ENCODE data around the gene TMEM125.

Gene TMEM125

DNA sequence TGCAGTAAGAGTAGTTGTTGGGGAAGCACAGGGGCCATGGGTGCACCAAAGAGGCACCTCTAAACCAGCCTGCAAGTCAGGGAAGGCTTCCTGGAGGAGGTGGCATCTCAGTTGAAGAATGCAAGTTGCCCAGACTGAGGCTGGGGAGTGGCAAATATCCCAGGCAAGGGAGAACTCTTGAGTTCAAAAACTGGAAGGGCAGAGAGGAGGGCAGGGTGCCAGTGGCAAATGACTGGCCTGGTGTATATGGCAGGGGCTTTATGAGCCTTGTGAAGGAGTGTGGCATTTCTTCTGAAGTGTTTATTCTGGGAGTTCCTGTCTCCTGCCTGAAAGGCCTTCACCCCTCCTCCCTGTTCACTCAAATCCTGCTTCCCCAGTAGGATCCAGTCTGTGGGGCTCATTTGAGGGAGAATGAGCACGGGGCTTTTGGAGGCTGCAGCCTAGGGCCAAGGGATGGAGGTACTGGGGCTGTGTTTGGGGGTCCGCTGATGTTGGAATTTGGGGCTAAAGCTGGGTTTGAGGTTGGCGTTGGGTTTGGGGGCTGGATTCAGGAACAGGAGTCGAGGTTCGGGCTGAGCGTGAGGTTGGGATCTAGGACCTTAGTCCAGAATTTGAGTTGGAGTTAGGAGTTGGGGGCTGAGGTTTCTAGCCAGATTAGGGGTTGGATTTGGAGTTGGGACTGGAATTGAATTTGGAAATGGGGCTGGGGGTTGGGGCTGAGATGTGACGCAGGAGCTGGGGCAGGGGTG, at the start of gene TMEM125:
TSS of gene TMEM125 (plus strand) at position 357 of the 749 bp plus-strand sequence. CDS start 2,740 bp downstream, outside the sequence.
- WGBS (ENCODE audit: insufficient coverage, insufficient read length), result no CpG with 5 or more reads among the region's 7 CpGs
- peak within 1 kb of the TSS; percentile 44; the same call in 1 of the 2 replicates for H3K4me3 ChIP-seq (ENCODE audit: low read length)
- DNase-seq (ENCODE audit: low read depth, low spot score), result no peak
- no peaks in the 10 kb centered on the region for H3K27me3 ChIP-seq (ENCODE audit: control insufficient read depth, insufficient read depth, low read length)
- no peak within 1 kb of the TSS for H3K27ac ChIP-seq (ENCODE audit: low read length)
- peaks cover 5% of the 10 kb centered on the region for H3K4me1 ChIP-seq (ENCODE audit: control insufficient read depth, insufficient read depth, low read length)
- H3K36me3 ChIP-seq (ENCODE audit: control insufficient read depth, insufficient read depth, low read length), result peaks cover 7% of the 10 kb centered on the region; the same call in 1 of the 2 replicates
- no peaks in the 10 kb centered on the region for H3K9me3 ChIP-seq (ENCODE audit: control insufficient read depth, insufficient read depth, low read length)

GRCh38 chr1:43220905-43221778, 48.6 kb upstream of the TMEM125 start:
- H3K27me3 ChIP-seq (ENCODE audit: control insufficient read depth, insufficient read depth, low read length), result no peaks in the 10 kb centered on the region
- WGBS (ENCODE audit: insufficient coverage, insufficient read length), result no CpG with 5 or more reads among the region's 7 CpGs
- DNase-seq (ENCODE audit: low read depth, low spot score), result no peak
- no peaks in the 10 kb centered on the region for H3K36me3 ChIP-seq (ENCODE audit: control insufficient read depth, insufficient read depth, low read length)
- no peak overlapping the region for H3K27ac ChIP-seq (ENCODE audit: low read length)
- no peaks in the 10 kb centered on the region for H3K9me3 ChIP-seq (ENCODE audit: control insufficient read depth, insufficient read depth, low read length)
- H3K4me1 ChIP-seq (ENCODE audit: control insufficient read depth, insufficient read depth, low read length), result no peaks in the 10 kb centered on the region
- no peak overlapping the region for H3K4me3 ChIP-seq (ENCODE audit: low read length)

DNA sequence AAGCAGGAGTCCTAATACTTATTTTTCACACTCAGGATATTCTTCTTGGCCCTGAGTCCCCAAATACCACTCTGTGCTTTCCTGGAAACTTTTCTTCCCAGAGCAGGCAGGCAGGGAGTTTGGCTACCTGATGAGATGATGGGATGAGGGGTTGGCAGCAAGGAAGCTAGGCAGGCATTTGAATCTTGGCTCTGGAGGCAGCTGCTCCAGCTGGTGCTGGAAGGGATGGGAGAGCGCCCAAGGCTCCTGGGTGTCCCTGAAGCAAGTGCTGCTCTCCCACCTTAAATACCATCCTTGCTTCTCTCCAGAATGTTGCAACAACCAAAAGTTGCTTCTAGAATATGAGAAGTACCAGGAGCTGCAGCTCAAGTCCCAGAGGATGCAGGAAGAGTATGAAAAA, 48.0 kb upstream of the TMEM125 start:
- no peaks in the 10 kb centered on the region for H3K27me3 ChIP-seq (ENCODE audit: control insufficient read depth, insufficient read depth, low read length)
- no peak overlapping the region for H3K27ac ChIP-seq (ENCODE audit: low read length)
- H3K4me1 ChIP-seq (ENCODE audit: control insufficient read depth, insufficient read depth, low read length), result no peaks in the 10 kb centered on the region
- H3K4me3 ChIP-seq (ENCODE audit: low read length), result no peak overlapping the region
- no peaks in the 10 kb centered on the region for H3K9me3 ChIP-seq (ENCODE audit: control insufficient read depth, insufficient read depth, low read length)
- no CpG with 5 or more reads among the region's 1 CpG for WGBS (ENCODE audit: insufficient coverage, insufficient read length)
- no peaks in the 10 kb centered on the region for H3K36me3 ChIP-seq (ENCODE audit: control insufficient read depth, insufficient read depth, low read length)
- DNase-seq (ENCODE audit: low read depth, low spot score), result no peak

DNA sequence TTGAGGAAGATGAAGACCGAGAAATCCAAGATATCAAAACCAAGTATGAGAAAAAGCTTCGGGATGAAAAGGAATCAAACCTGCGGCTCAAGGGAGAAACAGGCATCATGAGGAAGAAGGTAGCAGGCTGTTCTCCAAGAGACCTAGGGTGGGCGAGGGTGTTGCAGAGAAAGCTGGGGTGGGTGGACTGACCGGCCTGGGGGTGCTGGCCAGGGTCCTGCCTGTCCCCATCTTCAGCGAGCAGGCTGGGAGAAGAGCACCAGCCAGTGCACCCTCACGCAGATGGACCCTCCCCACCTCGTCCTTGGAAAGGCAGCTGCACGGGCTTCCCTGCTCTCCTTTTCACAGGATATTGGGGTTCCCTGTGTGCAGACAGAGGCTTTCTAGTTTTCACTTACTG, 46.9 kb upstream of the TMEM125 start:
- Histone ChIP-seq H3K9me3 (ENCODE audit: control insufficient read depth, insufficient read depth, low read length) (no peaks in the 10 kb centered on the region), H3K27me3 (ENCODE audit: control insufficient read depth, insufficient read depth, low read length) (no peaks in the 10 kb centered on the region), H3K27ac (ENCODE audit: low read length) (no peak overlapping the region), H3K4me1 (ENCODE audit: control insufficient read depth, insufficient read depth, low read length) (no peaks in the 10 kb centered on the region), H3K36me3 (ENCODE audit: control insufficient read depth, insufficient read depth, low read length) (no peaks in the 10 kb centered on the region), H3K4me3 (ENCODE audit: low read length) (no peak overlapping the region)
- no peak for DNase-seq (ENCODE audit: low read depth, low spot score)
- no CpG with 5 or more reads among the region's 9 CpGs for WGBS (ENCODE audit: insufficient coverage, insufficient read length)

GRCh38 chr1:43225168-43225567, 44.6 kb upstream of the TMEM125 start:
- H3K4me1 ChIP-seq (ENCODE audit: control insufficient read depth, insufficient read depth, low read length), result no peaks in the 10 kb centered on the region
- no peak overlapping the region for H3K4me3 ChIP-seq (ENCODE audit: low read length)
- no peaks in the 10 kb centered on the region for H3K27me3 ChIP-seq (ENCODE audit: control insufficient read depth, insufficient read depth, low read length)
- no peaks in the 10 kb centered on the region for H3K36me3 ChIP-seq (ENCODE audit: control insufficient read depth, insufficient read depth, low read length)
- no peaks in the 10 kb centered on the region for H3K9me3 ChIP-seq (ENCODE audit: control insufficient read depth, insufficient read depth, low read length)
- H3K27ac ChIP-seq (ENCODE audit: low read length), result no peak overlapping the region
- no peak for DNase-seq (ENCODE audit: low read depth, low spot score)
- no CpG with 5 or more reads among the region's 3 CpGs for WGBS (ENCODE audit: insufficient coverage, insufficient read length)

DNA sequence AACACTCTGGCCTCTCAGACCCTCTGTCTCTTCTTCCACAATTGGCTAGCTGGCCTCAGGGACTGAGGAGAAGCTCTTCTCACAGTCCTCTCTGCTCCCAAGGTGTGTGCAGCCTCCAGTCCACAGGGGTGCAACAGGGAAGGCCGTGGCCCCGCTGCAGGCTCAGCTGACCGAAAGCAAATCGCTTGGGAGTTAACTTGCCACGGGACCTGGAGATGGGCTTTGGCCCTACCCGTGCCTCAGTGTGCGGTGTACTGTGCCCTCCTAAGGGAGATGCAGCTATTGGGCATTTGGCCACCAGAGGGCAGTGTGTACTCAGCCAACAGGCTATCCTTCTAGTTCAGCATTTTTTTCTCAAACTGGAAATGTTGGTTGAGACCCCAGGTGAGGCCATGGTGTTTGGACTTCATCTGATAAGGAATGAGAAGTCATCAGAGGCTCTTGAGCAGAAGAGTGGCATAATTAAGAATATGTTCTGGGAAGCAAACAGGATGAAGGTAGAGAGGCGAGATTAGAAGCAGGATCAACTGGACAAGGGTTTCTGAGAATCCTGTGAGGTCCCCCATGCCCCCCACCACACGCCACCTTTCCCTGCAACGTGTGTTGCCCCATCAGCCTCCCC, 42.5 kb upstream of the TMEM125 start:
- Histone ChIP-seq H3K4me3 (ENCODE audit: low read length) (no peak overlapping the region), H3K27me3 (ENCODE audit: control insufficient read depth, insufficient read depth, low read length) (no peaks in the 10 kb centered on the region), H3K27ac (ENCODE audit: low read length) (no peak overlapping the region), H3K9me3 (ENCODE audit: control insufficient read depth, insufficient read depth, low read length) (no peaks in the 10 kb centered on the region), H3K4me1 (ENCODE audit: control insufficient read depth, insufficient read depth, low read length) (no peaks in the 10 kb centered on the region), H3K36me3 (ENCODE audit: control insufficient read depth, insufficient read depth, low read length) (no peaks in the 10 kb centered on the region)
- no CpG with 5 or more reads among the region's 10 CpGs for WGBS (ENCODE audit: insufficient coverage, insufficient read length)
- DNase-seq (ENCODE audit: low read depth, low spot score), result peak; percentile 86

GRCh38 chr1:43229826-43230780, 39.7 kb upstream of the TMEM125 start:
- H3K27me3 ChIP-seq (ENCODE audit: control insufficient read depth, insufficient read depth, low read length), result no peaks in the 10 kb centered on the region
- no peaks in the 10 kb centered on the region for H3K4me1 ChIP-seq (ENCODE audit: control insufficient read depth, insufficient read depth, low read length)
- WGBS (ENCODE audit: insufficient coverage, insufficient read length), result no CpG with 5 or more reads among the region's 6 CpGs
- no peaks in the 10 kb centered on the region for H3K36me3 ChIP-seq (ENCODE audit: control insufficient read depth, insufficient read depth, low read length)
- no peak for DNase-seq (ENCODE audit: low read depth, low spot score)
- H3K27ac ChIP-seq (ENCODE audit: low read length), result no peak overlapping the region
- no peak overlapping the region for H3K4me3 ChIP-seq (ENCODE audit: low read length)
- no peaks in the 10 kb centered on the region for H3K9me3 ChIP-seq (ENCODE audit: control insufficient read depth, insufficient read depth, low read length)

GRCh38 chr1:43232074-43232473, 37.7 kb upstream of the TMEM125 start:
- Histone ChIP-seq H3K27ac (ENCODE audit: low read length) (no peak overlapping the region), H3K4me3 (ENCODE audit: low read length) (no peak overlapping the region), H3K4me1 (ENCODE audit: control insufficient read depth, insufficient read depth, low read length) (no peaks in the 10 kb centered on the region), H3K27me3 (ENCODE audit: control insufficient read depth, insufficient read depth, low read length) (no peaks in the 10 kb centered on the region), H3K9me3 (ENCODE audit: control insufficient read depth, insufficient read depth, low read length) (no peaks in the 10 kb centered on the region), H3K36me3 (ENCODE audit: control insufficient read depth, insufficient read depth, low read length) (no peaks in the 10 kb centered on the region)
- no peak for DNase-seq (ENCODE audit: low read depth, low spot score)
- no CpG with 5 or more reads among the region's 4 CpGs for WGBS (ENCODE audit: insufficient coverage, insufficient read length)

DNA sequence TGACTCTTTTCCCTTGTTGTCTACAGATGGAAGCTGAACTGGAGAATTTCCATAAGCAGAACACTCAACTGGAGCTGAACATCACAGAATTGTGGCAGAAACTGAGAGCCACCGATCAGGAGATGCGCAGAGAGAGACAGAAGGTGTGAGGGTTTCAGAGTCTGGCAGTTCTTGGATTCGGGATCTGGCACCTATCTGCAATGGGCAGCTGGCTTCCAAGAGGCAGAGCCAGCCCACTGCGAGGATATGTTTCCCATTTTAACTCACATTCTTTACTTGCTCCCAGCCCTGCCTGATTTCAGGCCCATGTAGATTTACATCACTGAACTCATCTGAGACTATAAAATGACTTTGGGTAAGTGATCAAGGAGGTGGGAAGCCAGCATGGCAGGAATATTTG, 37.3 kb upstream of the TMEM125 start:
- H3K4me3 ChIP-seq (ENCODE audit: low read length), result no peak overlapping the region
- no peaks in the 10 kb centered on the region for H3K9me3 ChIP-seq (ENCODE audit: control insufficient read depth, insufficient read depth, low read length)
- H3K27me3 ChIP-seq (ENCODE audit: control insufficient read depth, insufficient read depth, low read length), result no peaks in the 10 kb centered on the region
- WGBS (ENCODE audit: insufficient coverage, insufficient read length), result no CpG with 5 or more reads among the region's 4 CpGs
- H3K4me1 ChIP-seq (ENCODE audit: control insufficient read depth, insufficient read depth, low read length), result no peaks in the 10 kb centered on the region
- H3K27ac ChIP-seq (ENCODE audit: low read length), result no peak overlapping the region
- H3K36me3 ChIP-seq (ENCODE audit: control insufficient read depth, insufficient read depth, low read length), result no peaks in the 10 kb centered on the region
- no peak for DNase-seq (ENCODE audit: low read depth, low spot score)

All from iPS DF 6.9 (cell line).